ENCODE results near the gene SLC3A2.

SLC3A2 gene

GRCh38 chr11:62865635-62866034 lies 15.1 kb upstream of the SLC3A2 start:
- no peak for TF ChIP-seq CTCF (conservative IDR thresholded peaks at IDR 0.05)
- no peak overlapping the region for H3K27ac ChIP-seq

- TF ChIP-seq CTCF (conservative IDR thresholded peaks at IDR 0.05) = no peak
- H3K27ac ChIP-seq = peak overlapping the region; percentile 92
Observed at GRCh38 chr11:62874851-62875250, 5.8 kb upstream of the SLC3A2 start.

GRCh38 chr11:62875698-62876478 lies 4.8 kb upstream of the SLC3A2 start:
- 0 out of 2 replicates have a peak, but pooled peaks have one; percentile 24 for TF ChIP-seq CTCF (conservative IDR thresholded peaks at IDR 0.05)
- H3K27ac ChIP-seq = peak overlapping the region; percentile 92

GRCh38 chr11:62876712-62877111 lies 4.0 kb upstream of the SLC3A2 start:
- no peak for TF ChIP-seq CTCF (conservative IDR thresholded peaks at IDR 0.05)
- H3K27ac ChIP-seq = peak overlapping the region; percentile 92

- H3K27ac ChIP-seq = peak overlapping the region; percentile 92
- TF ChIP-seq CTCF (conservative IDR thresholded peaks at IDR 0.05) = no peak
Observed at GRCh38 chr11:62879235-62879978, 1.3 kb upstream of the SLC3A2 start.

- no peak for TF ChIP-seq CTCF (conservative IDR thresholded peaks at IDR 0.05)
- peak overlapping the region; percentile 92 for H3K27ac ChIP-seq
Observed at GRCh38 chr11:62880231-62880802, 379 bp upstream of the SLC3A2 start.
